Caki2 (cell line): ENCODE measurements around the gene CNTNAP2. TPM values are rescaled to one million over a fixed set of nuclear protein-coding genes. Genes with fewer than 3 reads are reported as not detected.

Experiments
- DNase-seq: peaks from one replicate; pipeline ENCODE4 v3.0.0-alpha.2; 2015; ENCODE audit warnings: low read depth
- in situ Hi-C: cut with HindIII; loops from 2 replicates; pipeline ENCODE4 v1.10.0; 2016; ENCODE audit warnings: low sequenced_read_pairs, low pct_unique_long_range_greater_than_20kb, mixed read lengths
- total RNA-seq: library from RNA; depleted of rRNA; stranded (reverse); fragments of >200 nt; shearing (Covaris generic); gene quantifications from 2 replicates; pipeline ENCODE4 v1.2.3, GENCODE V29; 2014; ENCODE audit warnings: low replicate concordance

CNTNAP2 gene
- total RNA-seq, 1 experiment from 2014 or later = not detected

GRCh38 chr7:148011753-148012152, 1895.2 kb downstream of the CNTNAP2 start:
- in situ Hi-C loops = no loop called here
- DNase-seq = no peak

- DNase-seq = no peak
- in situ Hi-C loops = no loop called here
Measured at GRCh38 chr7:148014001-148014400, 1897.4 kb downstream of the CNTNAP2 start.

GRCh38 chr7:148014541-148014940, 1897.9 kb downstream of the CNTNAP2 start:
- DNase-seq = no peak
- in situ Hi-C loops = no loop called here

GRCh38 chr7:148017126-148017525, 1900.5 kb downstream of the CNTNAP2 start:
- DNase-seq = no peak

GRCh38 chr7:148020679-148021078, 1904.1 kb downstream of the CNTNAP2 start:
- in situ Hi-C loops = no loop called here
- no peak for DNase-seq

More at GRCh38 chr7:148017126-148017525, 1900.5 kb downstream of the CNTNAP2 start:
- in situ Hi-C loops = no loop called here

GRCh38 chr7:148021507-148022045, 1905.0 kb downstream of the CNTNAP2 start:
- DNase-seq = no peak
- in situ Hi-C loops = no loop called here

GRCh38 chr7:148022832-148023231, 1906.2 kb downstream of the CNTNAP2 start:
- in situ Hi-C loops = no loop called here
- no peak for DNase-seq

GRCh38 chr7:148026713-148027112, 1910.1 kb downstream of the CNTNAP2 start:
- in situ Hi-C loops = no loop called here
- no peak for DNase-seq

- in situ Hi-C loops = no loop called here
- DNase-seq = no peak
Measured at GRCh38 chr7:148028165-148028564, 1911.6 kb downstream of the CNTNAP2 start.

GRCh38 chr7:148031019-148031418, 1914.4 kb downstream of the CNTNAP2 start:
- in situ Hi-C loops = no loop called here
- DNase-seq = no peak

GRCh38 chr7:148031811-148032210, 1915.2 kb downstream of the CNTNAP2 start:
- in situ Hi-C loops = no loop called here
- DNase-seq = no peak

- DNase-seq = no peak
- in situ Hi-C loops = no loop called here
Measured at GRCh38 chr7:148035950-148036349, 1919.3 kb downstream of the CNTNAP2 start.

GRCh38 chr7:148037044-148037443, 1920.4 kb downstream of the CNTNAP2 start:
- in situ Hi-C loops = no loop called here
- DNase-seq = no peak

- no peak for DNase-seq
- in situ Hi-C loops = no loop called here
Measured at GRCh38 chr7:148041156-148041555, 1924.6 kb downstream of the CNTNAP2 start.

GRCh38 chr7:148042935-148043631, 1926.5 kb downstream of the CNTNAP2 start:
- in situ Hi-C loops = no loop called here

GRCh38 chr7:148044173-148044572, 1927.6 kb downstream of the CNTNAP2 start:
- no peak for DNase-seq
- in situ Hi-C loops = no loop called here

More at GRCh38 chr7:148042935-148043631, 1926.5 kb downstream of the CNTNAP2 start:
- no peak for DNase-seq

GRCh38 chr7:148045521-148045920, 1928.9 kb downstream of the CNTNAP2 start:
- DNase-seq = no peak
- in situ Hi-C loops = no loop called here

- in situ Hi-C loops = no loop called here
Measured at GRCh38 chr7:148049068-148049467, 1932.5 kb downstream of the CNTNAP2 start.

GRCh38 chr7:148050492-148051158, 1934.0 kb downstream of the CNTNAP2 start:
- DNase-seq = no peak
- in situ Hi-C loops = no loop called here

More at GRCh38 chr7:148049068-148049467, 1932.5 kb downstream of the CNTNAP2 start:
- no peak for DNase-seq
